Measurements from ENCODE around the gene WNT11.

Gene WNT11

GRCh38 chr11:76139314-76139713, 67.0 kb downstream of the WNT11 start:
- Mint-ChIP-seq H3K27ac (no peak overlapping the region), H3K36me3 (peaks cover 8% of the 10 kb centered on the region), H3K27me3 (no peaks in the 10 kb centered on the region), H3K4me3 (no peak overlapping the region), H3K9me3 (ENCODE audit: low read depth) (no peaks in the 10 kb centered on the region), H3K4me1 (ENCODE audit: low read depth) (no peaks in the 10 kb centered on the region)

All from activated naive CD8-positive, alpha-beta T cell (primary cell).